ENCODE data around the gene C12orf43.

Gene C12orf43

GRCh38 chr12:121033625-121034349, 17.5 kb upstream of the C12orf43 start:
- H3K4me3 ChIP-seq (ENCODE audit: low read depth, low read length), result no peak overlapping the region

DNA sequence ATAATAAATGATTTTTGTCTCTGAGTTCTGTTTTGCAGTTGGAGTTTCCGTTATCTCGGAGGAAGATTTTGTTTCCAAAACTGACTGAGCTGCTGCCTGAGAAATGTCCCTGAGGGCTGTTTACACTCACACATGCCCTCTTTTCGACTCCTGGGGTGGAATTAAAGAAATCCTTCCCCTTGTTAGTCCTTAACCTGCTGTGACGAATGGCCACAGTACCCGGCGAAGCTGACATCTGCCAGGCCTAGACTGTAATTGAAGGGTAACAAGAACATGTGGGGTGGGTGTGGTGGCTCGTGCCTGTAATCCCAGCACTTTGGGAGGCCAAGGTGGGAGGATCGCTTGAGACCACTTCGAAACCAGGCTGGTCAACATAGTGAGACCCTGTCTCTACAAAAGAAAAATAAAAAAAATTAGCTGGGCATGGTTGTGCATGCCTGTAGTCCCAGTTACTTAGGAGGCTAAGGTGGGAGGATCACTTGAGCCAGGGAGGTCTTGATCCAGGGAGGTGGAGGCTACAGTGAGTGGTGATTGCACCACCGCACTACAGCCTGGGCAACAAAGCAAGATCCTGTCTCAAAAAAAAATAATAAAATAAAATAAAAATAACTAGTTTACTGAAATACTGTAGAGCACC, 14.4 kb upstream of the C12orf43 start:
- no peak overlapping the region for H3K4me3 ChIP-seq (ENCODE audit: low read depth, low read length)

- H3K4me3 ChIP-seq (ENCODE audit: low read depth, low read length), result no peak overlapping the region
Measured at GRCh38 chr12:121026274-121027045, 10.2 kb upstream of the C12orf43 start.

DNA sequence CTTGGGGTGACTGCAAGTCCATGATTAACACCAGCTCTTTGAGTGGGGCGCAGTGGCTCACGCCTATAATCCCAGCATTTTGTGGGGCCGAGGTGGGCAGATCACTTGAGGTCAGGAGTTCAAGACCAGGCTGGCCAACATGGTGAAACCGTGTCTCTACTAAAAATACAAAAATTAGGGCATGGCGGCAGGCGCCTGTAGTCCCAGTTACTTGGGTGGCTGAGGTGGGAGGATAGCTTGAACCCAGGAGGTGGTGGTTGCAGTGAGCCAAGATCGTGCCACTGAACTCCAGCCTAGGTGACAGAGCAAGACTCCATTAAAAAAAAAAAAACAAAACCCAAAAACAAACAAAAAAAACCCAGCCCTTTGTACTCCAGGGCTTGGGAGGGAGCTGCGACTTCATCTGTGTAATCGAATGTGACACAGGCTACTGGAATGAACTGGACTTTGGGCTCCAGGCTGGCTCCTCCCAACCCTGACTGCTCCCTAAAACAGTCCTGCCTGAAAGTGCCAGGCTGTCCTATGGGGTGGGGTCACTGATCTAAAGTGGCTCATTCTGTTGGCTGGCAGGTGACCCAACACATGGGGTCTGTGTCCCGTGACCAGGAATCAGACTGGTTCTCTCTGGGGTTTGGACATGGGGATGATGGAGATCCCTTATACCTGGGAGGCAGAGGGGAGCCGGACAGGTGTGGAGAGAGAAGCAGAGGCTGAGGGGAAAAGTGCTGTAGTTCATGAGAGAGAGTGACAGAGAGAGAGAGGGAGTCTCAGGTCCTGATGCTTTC, 9.3 kb upstream of the C12orf43 start:
- H3K4me3 ChIP-seq (ENCODE audit: low read depth, low read length), result no peak overlapping the region

DNA sequence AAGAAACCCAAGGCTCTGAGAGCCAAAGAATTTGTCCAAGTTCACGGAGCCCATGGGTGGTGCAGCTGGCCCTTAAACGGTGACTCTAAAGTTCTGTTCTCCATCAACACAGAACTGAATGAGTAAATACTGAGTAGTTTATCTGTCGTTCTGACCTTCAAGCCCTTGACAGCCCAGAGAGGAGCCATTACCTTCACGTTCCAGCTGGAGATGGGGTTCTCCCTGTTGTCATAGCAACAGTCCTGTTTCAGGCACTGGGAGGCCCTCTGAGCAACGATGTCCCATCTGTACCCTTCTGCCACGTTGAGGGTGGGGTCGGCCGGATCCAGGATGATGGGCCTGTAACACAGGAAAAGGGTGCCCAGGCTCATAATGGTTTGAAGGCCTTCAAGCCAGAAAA, 7.5 kb upstream of the C12orf43 start:
- no peak overlapping the region for H3K4me3 ChIP-seq (ENCODE audit: low read depth, low read length)

DNA sequence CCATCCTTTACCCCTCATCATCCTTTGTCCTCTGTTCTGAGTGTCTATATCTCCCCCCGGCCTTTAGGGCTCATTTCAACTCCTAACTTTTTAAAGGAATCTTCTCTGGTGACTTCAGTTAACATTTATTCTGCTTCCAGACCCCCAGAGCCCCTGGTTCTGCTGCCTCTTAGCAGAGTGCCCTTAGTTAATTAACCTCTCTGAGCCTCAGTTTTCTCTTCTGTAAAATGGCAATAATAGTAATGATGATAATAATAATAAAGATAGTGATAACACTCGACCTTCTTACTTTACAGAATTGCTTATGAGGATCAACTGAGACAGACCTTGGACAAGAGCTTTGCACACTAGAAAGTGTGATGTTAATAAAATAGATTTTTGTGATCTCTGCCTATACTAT, 6.4 kb upstream of the C12orf43 start:
- H3K4me3 ChIP-seq (ENCODE audit: low read depth, low read length), result no peak overlapping the region

DNA sequence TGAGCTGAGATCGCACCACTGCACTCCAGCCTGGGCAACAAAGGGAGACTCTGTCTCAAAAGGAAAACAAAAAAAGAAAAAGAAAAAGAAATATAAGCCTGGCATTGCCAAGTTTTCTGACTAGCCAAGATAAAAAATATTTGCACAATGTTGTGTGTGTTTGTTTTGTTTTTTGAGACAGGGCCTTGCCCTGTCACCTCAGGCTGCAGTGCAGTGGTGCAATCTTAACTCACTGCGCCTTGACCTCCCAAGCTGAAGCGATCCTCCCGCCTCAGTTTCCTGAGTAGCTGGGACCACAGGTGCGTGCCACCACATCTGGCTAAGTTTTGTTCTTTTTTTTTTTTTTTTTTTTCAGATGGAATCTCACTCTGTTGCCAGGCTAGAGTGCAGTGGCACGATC, 5.5 kb upstream of the C12orf43 start:
- no peak overlapping the region for H3K4me3 ChIP-seq (ENCODE audit: low read depth, low read length)

- H3K4me3 ChIP-seq (ENCODE audit: low read depth, low read length), result no peak overlapping the region
Measured at GRCh38 chr12:121018860-121019617, 2.8 kb upstream of the C12orf43 start.

GRCh38 chr12:121017966-121018491, 1.7 kb upstream of the C12orf43 start:
- H3K4me3 ChIP-seq (ENCODE audit: low read depth, low read length), result no peak overlapping the region

GRCh38 chr12:121013715-121014114, 2.6 kb downstream of the C12orf43 start:
- no peak overlapping the region for H3K4me3 ChIP-seq (ENCODE audit: low read depth, low read length)

GRCh38 chr12:121011820-121012219, 4.5 kb downstream of the C12orf43 start:
- H3K4me3 ChIP-seq (ENCODE audit: low read depth, low read length), result no peak overlapping the region

DNA sequence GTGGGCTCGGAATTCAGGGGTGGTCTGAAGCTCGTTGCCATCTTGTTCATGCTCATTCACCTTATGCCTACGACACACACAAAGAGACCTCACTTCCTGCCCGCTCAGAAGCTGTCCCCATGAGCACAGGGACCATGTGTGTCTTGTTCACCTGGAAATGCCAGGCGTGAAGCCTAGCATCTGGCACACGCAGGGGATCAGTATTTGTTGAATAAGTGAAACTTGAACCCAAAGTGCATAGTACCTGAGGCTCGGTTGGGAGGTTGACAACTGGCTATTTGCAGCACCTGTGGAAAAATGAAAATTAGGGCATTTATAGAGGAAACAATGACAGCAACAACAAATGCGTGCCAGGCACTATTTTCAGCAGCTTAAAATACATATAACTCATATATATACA, 5.4 kb downstream of the C12orf43 start:
- no peak overlapping the region for H3K4me3 ChIP-seq (ENCODE audit: low read depth, low read length)

DNA sequence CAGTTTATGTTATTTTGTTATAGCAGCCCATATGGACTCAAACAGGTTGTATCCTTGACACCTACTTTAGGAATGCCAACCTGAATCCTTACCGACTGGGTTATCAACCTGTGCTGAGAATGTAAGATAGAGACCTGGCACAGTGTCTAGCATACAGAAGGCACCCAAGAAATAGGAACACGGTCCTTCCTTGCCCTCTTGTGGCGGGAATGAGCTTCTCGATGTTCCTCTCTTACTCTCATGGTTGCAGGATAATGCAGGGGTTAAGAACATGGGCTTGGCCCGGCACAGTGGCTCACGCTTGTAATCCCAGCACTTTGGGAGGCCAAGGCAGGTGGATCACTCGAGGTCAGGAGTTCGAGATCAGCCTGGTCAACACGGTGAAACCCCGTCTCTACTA, 6.5 kb downstream of the C12orf43 start:
- H3K4me3 ChIP-seq (ENCODE audit: low read depth, low read length), result no peak overlapping the region

DNA sequence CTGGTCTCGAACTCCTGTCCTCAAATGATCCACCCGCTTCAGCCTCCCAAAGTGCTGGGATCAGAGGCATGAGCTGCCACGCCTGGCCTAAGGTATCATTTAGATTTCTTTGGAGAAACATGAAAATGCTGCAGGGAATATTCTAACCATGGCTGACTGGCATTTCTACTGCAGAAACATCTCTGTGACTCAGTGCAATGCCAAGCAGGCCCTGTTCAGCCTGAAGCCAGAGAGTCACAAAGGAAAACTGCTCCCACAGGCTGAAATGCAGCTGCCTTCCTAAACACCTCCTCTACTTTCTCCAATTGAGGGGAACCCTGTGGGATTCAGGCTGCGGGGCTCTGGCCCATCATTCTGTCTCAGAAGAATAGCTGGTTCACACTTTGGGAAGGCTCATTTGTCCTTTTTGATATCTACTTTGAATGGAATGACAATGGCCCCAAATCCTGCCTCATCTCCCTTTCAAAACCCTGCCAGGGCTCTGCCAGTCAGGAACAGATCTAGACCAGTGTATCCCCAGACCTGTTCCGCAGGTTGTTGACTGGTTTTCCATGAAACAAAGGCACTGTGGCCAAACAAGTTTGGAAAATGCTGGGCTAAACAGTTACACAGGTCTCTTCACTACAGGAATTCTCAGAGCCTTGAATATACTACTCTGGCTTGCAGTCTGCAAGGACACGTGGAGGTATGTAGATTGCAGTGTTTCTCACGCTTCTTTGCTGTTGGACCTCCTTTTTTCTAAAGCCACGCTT, 7.8 kb downstream of the C12orf43 start:
- H3K4me3 ChIP-seq (ENCODE audit: low read depth, low read length), result no peak overlapping the region

GRCh38 chr12:121005346-121005815, 10.9 kb downstream of the C12orf43 start:
- no peak overlapping the region for H3K4me3 ChIP-seq (ENCODE audit: low read depth, low read length)

- H3K4me3 ChIP-seq (ENCODE audit: low read depth, low read length), result no peak overlapping the region
Measured at GRCh38 chr12:121004253-121004815, 12.0 kb downstream of the C12orf43 start.

DNA sequence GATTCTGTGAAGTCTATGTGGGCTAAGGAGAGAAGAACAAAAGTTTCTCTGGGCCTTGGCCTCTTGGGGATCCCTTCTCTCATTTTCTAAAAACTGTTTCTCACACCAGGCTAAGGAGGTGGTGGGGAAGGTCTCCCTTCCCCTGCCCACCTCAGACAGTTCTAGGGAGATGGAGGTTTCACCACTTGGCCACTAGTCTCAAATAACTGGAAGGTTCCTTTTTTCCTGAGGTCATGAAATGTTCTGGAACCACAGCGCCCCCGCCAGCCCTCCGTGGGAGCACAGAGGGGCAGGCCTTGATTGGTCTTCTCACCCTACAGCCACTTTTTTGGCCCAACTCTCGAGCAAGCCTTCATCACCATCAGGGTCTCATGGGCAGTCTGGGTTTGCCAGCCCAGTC, 12.6 kb downstream of the C12orf43 start:
- no peak overlapping the region for H3K4me3 ChIP-seq (ENCODE audit: low read depth, low read length)

GRCh38 chr12:121001841-121002483, 14.3 kb downstream of the C12orf43 start:
- no peak overlapping the region for H3K4me3 ChIP-seq (ENCODE audit: low read depth, low read length)

- H3K4me3 ChIP-seq (ENCODE audit: low read depth, low read length), result no peak overlapping the region
Measured at GRCh38 chr12:121001060-121001459, 15.2 kb downstream of the C12orf43 start.

Data from iPS-11a (cell line).